Stomach (tissue), 9 donors: ENCODE measurements around the gene MAPK1. TPM values are rescaled to one million over a fixed set of nuclear protein-coding genes. Genes with fewer than 3 reads are reported as not detected.

Experiments used
- DNase-seq, 2 donors: peaks; one replicate each; pipeline versions ENCODE4 v3.0.0 to v3.0.0-alpha.2; 2013 to 2019
- H3K27ac ChIP-seq, 5 donors: fragments of 200-600 bp in 4 of 5; sonication (generic) in 4 of 5; one replicate each; pipeline ENCODE4 v1.5.1; 2013 to 2019; ENCODE audit warnings: mild to moderate bottlenecking in 1 of 5, moderate library complexity in 1 of 5
- H3K27me3 ChIP-seq, 3 donors: fragments of 200-600 bp; sonication (generic); one replicate each; pipeline ENCODE4 v1.5.1; 2017 to 2019; ENCODE audit warnings: mixed run types in 1 of 3
- H3K36me3 ChIP-seq, 4 donors: fragments of 200-600 bp; sonication (generic); 1 replicate in 3 of 4; 2 replicates in 1 of 4; pipeline ENCODE4 v1.5.1; 2016 to 2019
- H3K4me1 ChIP-seq, 4 donors: fragments of 200-600 bp; sonication (generic); one replicate each; pipeline ENCODE4 v1.5.1; 2016 to 2019
- H3K4me3 ChIP-seq, 4 donors: fragments of 200-600 bp; sonication (generic) in 3 of 4; one replicate each; pipeline ENCODE4 v1.5.1; 2016 to 2019; ENCODE audit warnings: mild to moderate bottlenecking in 1 of 4
- H3K9me3 ChIP-seq, 4 donors: fragments of 200-600 bp; sonication (generic); one replicate each; pipeline ENCODE4 v1.5.1; 2016 to 2019
- CTCF ChIP-seq, 7 experiments: fragments of 450-650 bp in 4 of 7; fragments of 200-600 bp in 3 of 7; sonication (generic) in 3 of 7; IDR thresholded peaks; one replicate each; pipeline ENCODE4 v1.5.1; 2016 to 2019; ENCODE audit warnings: antibody characterized with exemption in 7 of 7, control low read depth in 2 of 7, mild to moderate bottlenecking in 1 of 7
- EP300 ChIP-seq: sonication (generic); formaldehyde crosslinking; IDR thresholded peaks from one replicate; pipeline ENCODE4 v1.6.1; 2017; ENCODE audit warnings: antibody characterized with exemption
- POLR2A ChIP-seq, 4 donors: fragments of 450-650 bp; IDR thresholded peaks; one replicate each; pipeline ENCODE4 v1.6.1; 2016; ENCODE audit warnings: antibody characterized with exemption in 4 of 4, control low read depth in 2 of 4, mild to moderate bottlenecking in 1 of 4, moderate library complexity in 1 of 4
- POLR2AphosphoS5 ChIP-seq, 3 donors: sonication (generic); formaldehyde crosslinking; IDR thresholded peaks; one replicate each; pipeline ENCODE4 v1.6.1; 2016; ENCODE audit warnings: antibody characterized with exemption in 3 of 3
- WGBS, 5 donors: extraction: QIAGEN DNeasy Blood & Tissue Kit in 3 of 5; methylation state at CpG; one replicate each; pipeline versions ENCODE4 v1.1.5 to v1.1.7; 2013 to 2018; 5-methylcytosine and 5-hydroxymethylcytosine counted together
- intact Hi-C: fragments of 100-400 bp; cut with DNase I; formaldehyde crosslinking; loops from one replicate; pipeline ENCODE4 v1.15.1; 2023; ENCODE audit warnings: low total_unique reads
- polyA plus RNA-seq, 3 donors: library from polyadenylated mRNA; stranded (reverse); fragments of 200-250 nt; gene quantifications; one replicate each; pipeline ENCODE4 v1.2.3, GENCODE V29; 2013
- total RNA-seq, 5 donors: library from RNA; depleted of rRNA; stranded (reverse); fragments of >200 nt; gene quantifications; one replicate each; pipeline versions ENCODE4 v1.1.0 to v1.2.3, GENCODE V29; 2014 to 2016
- donor health status: healthy with polysubstance abuse.
- donor health status: Bipolar disorder and iron deficiency.
- donor health status: healthy.

Gene MAPK1
- total and polyA plus RNA-seq, 8 donors, result 10.4 to 81.6 (median 44.2) TPM

GRCh38 chr22:21816472-21816786, 51.0 kb downstream of the MAPK1 start:
- no peak for DNase-seq
- no peaks in the 10 kb centered on the region for H3K27me3 ChIP-seq
- no peaks in the 10 kb centered on the region for H3K36me3 ChIP-seq
- H3K4me1 ChIP-seq, result peaks cover 37 to 79% (median 56%) of the 10 kb centered on the region in 4 donors
- H3K4me3 ChIP-seq, result no peak overlapping the region
- intact Hi-C loops, result loop anchor here (5.0 kb wide), 1 partner anchor 106 kb away; no protein-coding TSS in a partner anchor
- H3K9me3 ChIP-seq, result no peaks in the 10 kb centered on the region
- WGBS, 5 donors, result 10 to 30% (median 20%) methylated on average over 2 of the region's 2 CpGs
- H3K27ac ChIP-seq, result peak overlapping the region in 4 of 5 donors; percentile 66 to 84 (median 74)
- no peak for TF ChIP-seq POLR2A (IDR thresholded peaks at IDR 0.05)

- Histone ChIP-seq H3K4me1 (peaks cover 37 to 75% (median 56%) of the 10 kb centered on the region in 4 donors), H3K27ac (peak overlapping the region in 3 of 5 donors; percentile 66 to 84 (median 79)), H3K9me3 (no peaks in the 10 kb centered on the region), H3K36me3 (no peaks in the 10 kb centered on the region), H3K27me3 (no peaks in the 10 kb centered on the region), H3K4me3 (no peak overlapping the region)
- no peak for TF ChIP-seq EP300
- no peak for TF ChIP-seq POLR2AphosphoS5 (IDR thresholded peaks at IDR 0.05)
- TF ChIP-seq CTCF (IDR thresholded peaks at IDR 0.05), result no peak
- TF ChIP-seq POLR2A (IDR thresholded peaks at IDR 0.05), result no peak
- 89 to 100% (median 97%) methylated on average over 2 of the region's 2 CpGs for WGBS, 5 donors
- intact Hi-C loops, result loop anchor here (5.0 kb wide), 1 partner anchor 106 kb away; no protein-coding TSS in a partner anchor
- no peak for DNase-seq
Measured at GRCh38 chr22:21815958-21816357, 51.5 kb downstream of the MAPK1 start.

GRCh38 chr22:21815357-21815756, 52.1 kb downstream of the MAPK1 start:
- H3K27ac ChIP-seq, result peak overlapping the region in 2 of 5 donors; percentile 79 to 84
- peaks cover 0 to 2% (median 0%) of the 10 kb centered on the region in 4 donors for H3K36me3 ChIP-seq
- 96 to 98% (median 97%) methylated on average over 3 of the region's 3 CpGs for WGBS, 5 donors
- no peaks in the 10 kb centered on the region for H3K27me3 ChIP-seq
- H3K9me3 ChIP-seq, result no peaks in the 10 kb centered on the region
- no peak for TF ChIP-seq POLR2A (IDR thresholded peaks at IDR 0.05)
- no peak for TF ChIP-seq EP300
- TF ChIP-seq CTCF (IDR thresholded peaks at IDR 0.05), result no peak
- no peak for DNase-seq
- intact Hi-C loops, result loop anchor here (5.0 kb wide), 1 partner anchor 107 kb away; no protein-coding TSS in a partner anchor
- no peak overlapping the region for H3K4me3 ChIP-seq
- H3K4me1 ChIP-seq, result peaks cover 37 to 75% (median 55%) of the 10 kb centered on the region in 4 donors

GRCh38 chr22:21811982-21812381, 55.5 kb downstream of the MAPK1 start:
- Histone ChIP-seq H3K9me3 (no peaks in the 10 kb centered on the region), H3K36me3 (peaks cover 0 to 9% (median 2%) of the 10 kb centered on the region in 4 donors), H3K27ac (no peak overlapping the region), H3K4me1 (peaks cover 14 to 75% (median 36%) of the 10 kb centered on the region in 4 donors), H3K27me3 (no peaks in the 10 kb centered on the region), H3K4me3 (no peak overlapping the region)
- intact Hi-C loops, result no loop called here
- WGBS, 5 donors, result 93 to 100% (median 98%) methylated on average over 1 of the region's 1 CpG
- no peak for TF ChIP-seq EP300
- TF ChIP-seq POLR2AphosphoS5 (IDR thresholded peaks at IDR 0.05), result no peak
- no peak for TF ChIP-seq POLR2A (IDR thresholded peaks at IDR 0.05)
- TF ChIP-seq CTCF (IDR thresholded peaks at IDR 0.05), result no peak
- DNase-seq, result no peak
